Femur (tissue), 1 donor: ENCODE results near the gene ZBP1.

Experiments used
- DNase-seq: peaks from one replicate; pipeline ENCODE4 v3.0.0-alpha.2; 2017

The ZBP1 gene

DNA sequence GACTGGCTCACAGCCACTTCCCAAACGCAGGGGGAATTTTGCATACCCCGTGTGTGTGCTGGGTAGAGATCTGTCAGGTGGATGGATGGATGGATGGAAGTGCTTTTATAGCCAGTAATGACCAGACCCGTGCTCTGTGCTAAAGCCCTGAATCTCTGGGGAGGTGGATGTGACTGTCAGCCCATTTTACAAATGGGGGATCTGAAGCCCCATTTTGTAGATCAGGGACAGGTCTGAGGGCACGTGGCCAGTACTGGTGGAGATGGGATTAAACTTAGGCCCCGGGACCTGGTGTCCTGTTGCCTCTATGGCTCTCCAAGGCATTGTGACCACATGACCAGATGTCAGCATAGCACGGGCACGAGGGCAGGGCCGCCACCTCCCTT, 38.2 kb upstream of the ZBP1 start:
- no peak for DNase-seq

DNA sequence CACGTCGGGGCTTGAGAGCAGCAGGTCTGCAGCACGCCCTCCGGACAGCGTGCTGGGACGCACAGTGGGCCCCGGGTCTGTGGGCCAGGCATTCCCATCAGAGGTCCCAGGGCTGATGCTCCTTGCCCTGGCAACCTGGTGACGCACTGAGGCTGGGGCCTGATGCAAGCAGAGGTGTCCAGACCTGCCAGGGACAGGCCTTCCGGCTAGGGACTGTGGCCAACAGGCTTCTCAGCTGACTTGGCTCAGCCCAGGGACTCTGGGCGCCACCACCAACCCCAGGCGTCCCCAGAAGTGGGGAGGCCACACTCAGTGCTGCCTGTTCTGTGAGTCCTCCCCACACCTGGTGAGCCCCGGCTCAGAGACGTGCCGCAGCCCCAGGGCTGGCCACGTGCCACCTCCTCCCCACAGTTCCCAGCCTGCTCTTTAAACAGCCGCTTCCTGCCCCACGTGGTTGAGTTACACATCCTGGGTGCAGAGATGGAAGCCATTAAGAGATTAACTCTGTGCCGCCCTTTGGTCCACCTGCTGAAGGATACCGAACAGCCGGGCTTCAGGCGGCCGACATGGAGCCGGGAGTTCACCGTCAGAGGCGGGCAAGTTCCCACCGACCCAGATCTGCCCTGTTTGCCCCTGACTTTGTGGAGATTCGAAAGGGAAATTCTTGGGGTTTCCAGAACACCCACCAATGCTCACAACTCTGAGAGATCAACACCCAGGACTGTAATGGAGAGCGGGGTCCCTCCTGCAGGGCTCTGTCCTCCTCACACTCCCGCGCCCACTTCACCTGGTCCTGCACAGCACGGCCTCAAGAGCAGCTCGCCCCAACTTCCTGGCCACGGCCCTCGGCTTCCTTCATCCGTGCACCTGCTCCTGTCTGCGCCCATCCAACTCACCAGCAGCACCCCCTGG, 37.6 kb upstream of the ZBP1 start:
- DNase-seq: peak; percentile 24

DNA sequence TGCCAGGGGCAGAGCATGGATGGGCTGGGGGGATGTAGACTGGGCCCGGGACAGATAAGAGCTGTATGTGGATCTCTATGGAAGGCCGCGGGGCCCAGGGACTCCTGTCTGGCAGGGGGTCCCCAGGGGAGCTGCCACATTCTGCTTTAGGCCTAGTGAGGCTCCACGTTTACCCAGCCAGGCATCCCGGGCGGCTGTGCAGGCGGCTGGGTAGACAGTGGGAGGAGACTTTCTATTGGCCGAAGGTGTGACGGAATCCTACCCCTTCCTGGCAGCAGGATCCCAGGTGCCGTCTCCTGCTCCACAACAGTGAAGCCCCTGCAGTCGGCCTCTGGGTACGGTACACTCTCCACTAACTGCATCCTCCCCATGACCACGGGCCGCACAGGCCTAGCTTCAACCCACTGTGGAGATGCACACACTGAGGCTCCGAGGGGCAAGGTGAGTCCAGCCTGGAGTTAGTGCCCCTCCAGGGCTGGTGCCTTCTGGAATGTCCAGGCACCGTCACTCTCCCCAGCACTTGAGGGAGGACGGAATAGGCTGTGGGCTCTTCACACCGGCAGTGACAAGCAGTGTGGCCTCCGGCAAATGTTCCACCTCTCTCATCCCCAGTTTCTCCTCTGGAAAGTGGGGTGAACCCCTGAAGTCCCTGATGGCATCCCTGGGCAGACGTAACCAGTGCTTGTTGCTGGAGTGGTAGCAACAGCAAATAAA, 36.8 kb upstream of the ZBP1 start:
- DNase-seq: peak; percentile 17

DNA sequence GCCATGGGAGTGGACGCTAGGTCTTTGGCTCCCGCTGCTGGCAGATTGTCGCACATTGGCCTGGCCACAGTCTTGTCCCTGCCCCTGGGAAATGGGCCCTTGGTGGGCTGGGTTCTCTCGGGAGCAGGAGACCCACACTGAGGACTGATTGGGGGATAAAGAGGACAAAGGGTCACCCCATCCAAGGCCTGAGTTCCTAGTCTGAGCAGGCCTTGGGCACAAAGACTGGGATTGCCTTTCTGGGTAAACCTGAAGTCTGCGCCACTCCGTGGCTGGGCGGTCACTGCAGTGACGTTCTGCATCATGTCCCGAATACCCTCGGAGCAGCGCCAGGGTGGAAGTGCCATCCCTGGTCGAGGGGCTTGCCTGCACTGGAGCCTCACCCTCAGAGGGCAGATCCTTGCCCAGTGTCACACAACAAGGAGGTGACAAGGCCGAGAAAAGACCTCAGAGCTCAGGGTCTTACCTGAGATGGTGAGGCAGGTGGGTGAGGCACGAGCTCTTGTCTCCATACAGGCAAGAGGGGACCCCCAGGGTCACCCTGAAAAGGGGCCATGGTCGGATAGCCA, 36.1 kb upstream of the ZBP1 start:
- DNase-seq: peak; percentile 18

DNA sequence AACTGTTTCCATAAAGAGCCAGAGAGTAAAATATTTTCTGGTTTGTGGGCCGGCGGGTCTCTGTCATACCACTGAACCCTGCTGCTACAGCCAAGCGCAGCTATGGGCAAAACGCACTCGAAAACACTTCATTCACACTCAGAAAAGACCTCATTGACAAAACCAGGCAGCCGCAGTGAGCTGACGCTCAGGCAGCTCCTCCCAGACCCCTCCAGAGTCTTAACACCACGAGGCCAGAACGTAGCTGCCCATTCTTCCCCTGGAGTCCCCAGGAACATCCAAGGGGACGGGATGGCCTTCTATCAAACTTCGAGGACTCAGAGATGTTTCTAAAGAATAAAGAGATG, 35.6 kb upstream of the ZBP1 start:
- DNase-seq: peak; percentile 13

DNA sequence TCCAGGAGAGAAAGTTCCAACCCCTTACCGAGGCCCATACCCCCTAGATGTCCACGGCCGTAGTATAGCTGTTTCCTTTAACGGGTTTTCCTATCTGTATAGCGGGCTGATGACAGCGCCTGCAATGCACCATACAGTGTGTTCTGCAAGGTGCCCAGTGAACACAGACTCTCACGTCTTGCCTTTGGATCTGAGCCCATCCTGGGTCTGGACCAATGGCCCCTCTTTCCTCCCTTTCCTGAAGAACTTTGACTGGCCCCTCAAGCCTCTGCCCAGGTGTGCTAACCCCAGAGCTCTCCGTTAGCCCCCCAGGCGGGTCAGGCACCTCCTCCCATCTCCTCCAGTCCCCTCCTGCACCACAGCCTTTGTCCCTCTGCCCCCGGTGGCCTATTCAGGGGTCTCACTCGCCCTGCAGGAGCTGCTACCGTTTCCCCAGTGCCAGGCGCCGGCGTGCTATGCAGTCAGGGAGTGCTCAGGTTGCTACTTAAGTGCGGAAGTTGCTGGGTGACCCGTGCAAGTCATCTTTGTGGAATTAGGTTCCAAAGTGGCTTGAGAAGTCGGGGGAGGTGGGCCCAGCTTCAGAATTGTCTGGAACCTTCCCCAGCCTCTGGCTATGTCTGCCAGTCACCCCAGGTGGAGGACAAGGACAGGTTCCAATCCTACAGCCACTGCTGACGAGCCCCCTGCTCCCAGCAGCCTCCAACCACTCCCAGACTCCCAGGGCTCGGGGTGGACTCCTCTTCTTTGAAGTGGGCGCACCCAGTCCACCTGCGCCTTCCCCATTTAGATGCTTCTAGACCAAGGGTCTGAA, 35.0 kb upstream of the ZBP1 start:
- DNase-seq: peak; percentile 22

DNA sequence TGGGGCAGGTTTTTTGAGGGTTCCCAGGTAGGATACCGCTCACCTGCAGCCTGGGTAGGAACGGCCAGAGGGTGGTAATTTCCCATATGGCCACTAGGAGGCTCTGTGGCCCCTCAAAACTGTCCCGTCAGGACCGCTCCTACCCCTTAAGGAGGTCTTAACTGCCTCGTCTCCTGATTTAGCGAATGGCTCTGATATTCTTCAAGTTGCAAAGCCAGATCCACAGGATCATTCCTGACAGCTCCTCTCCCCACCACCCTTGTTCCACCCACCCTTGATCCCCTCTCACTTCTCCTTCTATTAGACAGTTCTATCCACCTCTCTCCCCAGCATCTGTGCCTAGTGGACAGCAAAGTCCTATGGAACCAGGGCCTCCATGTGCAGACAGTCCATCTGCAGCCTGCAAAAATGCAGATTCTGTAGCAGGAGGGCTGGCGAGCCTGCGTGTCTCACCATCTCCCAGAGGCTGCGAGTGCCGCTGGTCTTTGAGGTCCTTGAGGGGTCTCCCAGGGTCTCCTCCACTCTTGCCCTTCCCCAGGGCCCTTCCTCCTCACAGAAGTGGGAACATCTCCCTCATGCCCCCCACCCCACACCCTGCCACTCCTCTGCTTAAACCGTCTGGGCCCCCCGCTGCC, 34.3 kb upstream of the ZBP1 start:
- peak; percentile 72 for DNase-seq

DNA sequence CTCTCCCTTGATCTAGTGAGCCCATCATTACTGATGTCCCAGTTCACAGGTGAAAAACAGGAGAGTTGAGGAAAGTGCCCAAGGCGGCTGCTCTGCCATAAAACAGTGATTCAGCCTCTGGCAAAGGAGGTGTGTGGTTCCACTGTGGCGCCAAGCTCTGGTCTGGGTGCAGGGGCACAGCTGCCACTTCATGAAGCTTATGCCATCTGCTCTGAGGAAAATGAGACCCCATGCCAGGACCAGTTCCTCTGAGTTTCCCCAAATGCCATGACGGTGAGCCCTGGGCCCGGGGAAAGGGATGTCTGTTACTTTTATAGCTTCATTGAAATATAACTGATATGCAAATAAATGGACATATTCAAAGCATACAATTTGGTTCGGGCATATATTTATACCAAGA, 33.7 kb upstream of the ZBP1 start:
- peak; percentile 11 for DNase-seq

DNA sequence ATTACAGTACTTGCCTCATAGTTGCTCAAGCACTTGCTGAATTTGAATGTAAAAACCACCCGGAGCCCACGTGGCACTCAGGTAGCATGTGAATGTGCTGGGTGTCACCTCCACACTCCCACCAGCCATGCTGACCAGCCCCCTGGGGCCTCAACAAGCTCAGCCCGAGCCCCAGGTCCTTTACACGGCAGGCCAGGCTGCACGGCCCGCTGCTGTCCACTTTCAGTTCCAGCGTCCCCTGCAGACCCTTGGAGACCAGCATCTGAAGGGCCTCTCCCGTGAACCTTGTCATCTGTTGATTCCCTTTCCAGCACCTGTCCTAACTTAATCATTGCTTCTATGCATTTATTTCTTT, 33.3 kb upstream of the ZBP1 start:
- DNase-seq: no peak

DNA sequence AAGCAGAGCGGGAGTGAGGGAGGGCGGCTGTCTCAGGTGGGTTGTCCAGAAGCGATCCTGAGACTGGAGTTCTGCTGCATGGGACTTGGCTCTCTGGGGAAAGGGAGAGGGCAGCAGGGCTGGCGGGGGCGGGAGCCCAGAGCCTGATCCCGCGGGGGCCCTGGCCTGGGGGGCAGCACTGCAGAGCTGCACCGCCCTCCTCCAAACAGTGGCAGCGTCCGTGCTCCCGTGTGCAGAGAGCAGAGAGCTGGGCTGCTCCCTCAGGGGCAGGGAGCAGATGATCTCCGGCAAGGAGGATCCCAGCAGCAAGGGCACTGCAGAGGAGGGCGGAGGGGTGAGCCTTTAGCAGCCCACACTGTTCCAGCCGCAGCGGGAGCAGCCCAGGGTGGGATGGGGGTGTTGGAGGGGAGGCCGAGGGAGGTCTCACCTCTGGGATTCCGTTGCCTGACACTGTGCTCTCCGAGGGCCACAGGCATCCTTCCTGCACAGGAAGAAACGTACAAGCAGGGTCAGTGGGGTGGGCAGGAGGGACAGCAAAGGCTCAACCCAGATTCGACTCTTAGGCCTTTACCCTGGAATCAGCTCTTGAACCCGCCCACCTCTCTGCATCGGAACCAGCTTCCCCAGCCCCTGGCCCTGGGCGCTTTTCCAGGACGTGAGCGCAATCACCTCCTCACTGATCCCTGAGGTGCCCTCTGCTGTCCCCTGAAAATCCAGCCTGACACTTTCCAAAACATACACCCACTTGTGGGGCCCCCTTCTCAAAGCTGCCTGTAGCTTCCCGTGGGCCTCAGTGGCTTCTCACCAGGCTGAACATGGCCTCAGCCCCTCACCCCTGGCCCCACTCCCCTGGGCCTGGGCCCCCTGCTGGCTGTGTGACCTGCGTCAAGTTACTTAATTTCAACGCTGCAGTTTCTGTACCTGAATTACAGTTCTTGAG, 32.6 kb upstream of the ZBP1 start:
- peak; percentile 13 for DNase-seq

DNA sequence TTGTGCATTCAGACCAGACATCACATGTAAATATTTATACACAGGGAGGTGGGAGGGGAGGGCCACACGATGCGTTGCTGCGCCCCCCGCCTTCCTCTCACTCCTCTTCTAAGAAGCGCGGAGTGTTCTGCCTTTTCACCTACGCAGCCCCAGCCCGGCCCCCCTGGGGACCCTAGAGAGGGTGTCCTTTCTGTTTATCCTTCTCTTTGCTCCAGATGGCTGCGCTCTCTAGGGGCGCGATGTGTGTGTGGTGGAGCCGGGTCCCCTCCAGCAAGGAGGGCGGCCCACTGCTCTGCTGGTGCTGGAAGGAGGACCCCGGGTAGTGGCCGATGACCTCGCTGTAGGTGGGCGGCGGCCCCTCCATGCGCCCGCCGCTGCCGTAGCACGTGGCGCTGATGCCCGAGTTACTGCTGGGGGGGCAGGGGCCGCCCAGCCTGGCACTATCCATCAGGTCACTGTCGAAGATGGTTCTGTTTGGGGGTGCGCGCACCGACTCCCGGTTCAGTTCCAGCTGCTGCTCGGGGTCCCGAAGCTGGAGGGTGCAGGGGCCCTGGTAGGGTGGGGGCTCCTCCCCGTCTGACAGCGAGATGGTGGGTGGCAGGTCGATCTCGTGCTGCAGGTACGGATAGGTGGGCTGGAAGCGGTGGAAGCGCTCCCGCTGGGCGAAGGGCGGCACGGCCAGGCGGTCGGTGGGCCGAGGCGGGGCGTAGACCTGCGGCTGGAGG, 31.8 kb upstream of the ZBP1 start:
- DNase-seq: peak; percentile 17

DNA sequence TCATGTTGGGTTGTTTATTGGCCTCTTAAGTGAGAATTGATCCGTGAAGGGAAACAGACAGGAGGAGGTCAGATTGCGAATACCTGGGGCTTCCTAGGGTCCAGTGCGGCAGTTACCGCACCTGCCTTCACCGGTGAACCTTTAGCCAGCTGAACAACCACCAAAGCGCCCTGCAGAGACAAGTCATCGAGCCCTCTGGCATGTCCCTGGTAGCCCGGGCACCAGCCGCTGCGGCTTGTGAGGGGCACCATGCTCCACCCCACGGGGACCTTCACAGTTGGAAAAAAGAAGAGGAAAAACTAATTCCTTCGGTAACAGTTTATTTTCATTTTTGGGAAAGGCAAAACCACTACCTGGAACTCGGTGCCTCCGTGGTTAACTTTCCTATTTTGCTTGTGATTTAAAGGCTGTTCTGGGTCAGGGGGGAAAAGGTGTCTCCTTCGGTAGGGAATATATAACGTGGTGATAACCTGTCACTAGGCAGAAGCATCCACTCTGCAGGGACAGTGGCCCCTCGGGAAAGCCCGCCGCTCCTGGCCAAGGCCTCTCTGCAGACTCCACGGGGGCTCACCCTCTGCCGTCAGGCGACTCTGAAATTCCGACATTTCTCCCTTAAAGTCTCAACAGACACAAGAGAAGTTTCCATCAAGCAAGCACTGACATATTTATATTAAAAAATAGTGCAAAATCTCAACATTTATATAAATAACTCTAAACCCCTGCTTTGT, 30.7 kb upstream of the ZBP1 start:
- DNase-seq: no peak

DNA sequence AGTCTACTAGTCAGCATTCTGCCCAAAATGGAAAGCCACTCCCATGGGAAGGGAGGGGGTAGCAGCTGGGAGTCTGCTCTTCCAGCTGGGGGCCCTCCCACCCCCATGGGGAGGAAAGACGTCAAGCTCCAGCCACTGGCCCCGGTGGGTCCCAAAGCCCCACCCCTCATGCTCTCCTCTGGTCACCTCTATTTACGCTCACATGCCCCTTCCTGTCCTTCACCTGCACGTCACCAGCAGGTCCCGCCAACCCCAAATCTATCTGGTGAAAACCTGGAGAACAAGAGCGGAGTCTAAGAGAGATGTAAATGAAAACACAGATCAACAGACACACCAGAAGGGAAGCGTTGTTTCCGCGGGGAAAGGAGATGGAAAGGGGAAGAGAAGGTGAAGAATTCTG, 30.0 kb upstream of the ZBP1 start:
- peak; percentile 19 for DNase-seq

DNA sequence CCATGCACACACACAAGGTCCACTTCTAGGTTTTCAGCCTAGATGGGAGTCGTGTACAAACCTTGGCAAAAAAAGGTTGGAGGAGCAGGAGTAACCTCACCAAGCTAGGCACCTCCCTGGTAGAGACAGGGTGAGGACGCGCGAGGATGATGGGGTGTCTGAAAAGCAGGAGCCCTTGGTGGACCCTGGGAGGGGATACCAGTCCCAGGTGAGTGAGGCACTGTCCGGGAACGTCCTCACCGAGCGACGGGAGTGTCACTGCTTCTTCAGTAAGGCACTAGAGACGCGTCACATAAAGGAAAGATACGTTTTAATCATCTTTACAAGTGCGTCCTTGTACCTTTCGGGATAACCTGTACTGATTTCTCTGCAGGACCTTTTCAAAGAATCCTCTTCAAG, 29.4 kb upstream of the ZBP1 start:
- peak; percentile 10 for DNase-seq

DNA sequence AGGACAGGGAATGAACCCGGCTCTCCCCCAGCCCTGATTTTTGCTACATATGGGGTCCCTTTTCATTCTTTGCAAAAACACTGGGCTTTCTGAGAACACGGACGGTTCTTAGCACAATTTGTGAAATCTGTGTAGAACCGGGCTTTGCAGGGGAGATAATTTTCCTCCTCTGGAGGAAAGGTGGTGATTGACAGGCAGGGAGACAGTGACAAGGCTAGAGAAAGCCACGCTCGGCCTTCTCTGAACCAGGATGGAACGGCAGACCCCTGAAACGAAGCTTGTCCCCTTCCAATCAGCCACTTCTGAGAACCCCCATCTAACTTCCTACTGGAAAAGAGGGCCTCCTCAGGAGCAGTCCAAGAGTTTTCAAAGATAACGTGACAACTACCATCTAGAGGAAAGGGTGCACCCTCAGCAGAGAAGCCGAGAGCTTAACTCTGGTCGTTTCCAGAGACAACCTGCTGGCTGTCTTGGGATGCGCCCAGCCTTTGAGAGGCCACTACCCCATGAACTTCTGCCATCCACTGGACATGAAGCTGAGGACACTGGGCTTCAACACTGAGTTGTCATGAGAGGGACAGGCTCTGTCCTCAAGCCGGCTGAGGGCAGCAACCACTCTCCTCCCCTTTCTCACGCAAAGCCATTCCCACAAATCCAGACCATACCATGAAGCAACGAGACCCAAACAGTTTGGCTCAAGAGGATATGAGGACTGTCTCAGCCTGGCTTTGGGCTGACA, 28.8 kb upstream of the ZBP1 start:
- DNase-seq: peak; percentile 13

DNA sequence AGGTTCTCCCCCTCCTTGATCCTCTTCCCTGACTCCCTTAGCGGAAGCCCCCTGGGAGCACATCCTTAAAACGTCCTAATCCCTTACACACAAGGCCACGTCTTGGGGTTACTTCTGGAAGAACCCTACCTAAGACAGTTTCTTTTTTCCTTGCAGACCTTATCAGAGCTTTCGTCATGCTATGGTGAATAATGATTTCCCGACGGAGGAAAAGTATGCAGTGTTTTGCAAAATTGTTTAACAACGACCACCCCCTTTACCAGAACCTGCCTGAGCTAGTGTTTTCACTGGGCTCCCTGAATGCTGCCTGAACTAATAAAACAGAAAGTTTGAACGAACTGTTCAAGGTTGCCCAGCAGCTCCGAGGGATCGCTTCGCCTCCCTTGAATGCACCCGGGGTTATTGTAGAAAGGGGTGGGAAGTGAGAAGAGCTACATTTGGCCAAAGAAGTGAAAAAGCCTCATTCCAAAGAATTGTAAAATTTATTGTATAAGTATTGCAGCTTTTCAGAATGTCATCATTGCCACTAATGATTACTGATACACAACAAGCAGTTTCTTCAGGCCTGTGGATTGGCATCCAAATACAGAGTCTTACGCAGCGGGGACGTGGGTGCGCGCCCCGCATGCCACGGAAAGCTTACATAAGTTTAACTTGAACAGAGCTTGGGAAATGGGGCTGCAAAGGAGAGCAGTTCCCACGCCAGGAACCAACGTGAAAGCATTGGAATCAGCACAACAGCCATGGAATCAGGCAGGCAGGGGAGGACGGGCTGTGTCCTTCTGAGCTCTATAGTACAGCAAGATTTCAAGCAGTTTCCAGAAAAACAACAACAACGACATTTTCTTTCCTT, 27.9 kb upstream of the ZBP1 start:
- DNase-seq: no peak

DNA sequence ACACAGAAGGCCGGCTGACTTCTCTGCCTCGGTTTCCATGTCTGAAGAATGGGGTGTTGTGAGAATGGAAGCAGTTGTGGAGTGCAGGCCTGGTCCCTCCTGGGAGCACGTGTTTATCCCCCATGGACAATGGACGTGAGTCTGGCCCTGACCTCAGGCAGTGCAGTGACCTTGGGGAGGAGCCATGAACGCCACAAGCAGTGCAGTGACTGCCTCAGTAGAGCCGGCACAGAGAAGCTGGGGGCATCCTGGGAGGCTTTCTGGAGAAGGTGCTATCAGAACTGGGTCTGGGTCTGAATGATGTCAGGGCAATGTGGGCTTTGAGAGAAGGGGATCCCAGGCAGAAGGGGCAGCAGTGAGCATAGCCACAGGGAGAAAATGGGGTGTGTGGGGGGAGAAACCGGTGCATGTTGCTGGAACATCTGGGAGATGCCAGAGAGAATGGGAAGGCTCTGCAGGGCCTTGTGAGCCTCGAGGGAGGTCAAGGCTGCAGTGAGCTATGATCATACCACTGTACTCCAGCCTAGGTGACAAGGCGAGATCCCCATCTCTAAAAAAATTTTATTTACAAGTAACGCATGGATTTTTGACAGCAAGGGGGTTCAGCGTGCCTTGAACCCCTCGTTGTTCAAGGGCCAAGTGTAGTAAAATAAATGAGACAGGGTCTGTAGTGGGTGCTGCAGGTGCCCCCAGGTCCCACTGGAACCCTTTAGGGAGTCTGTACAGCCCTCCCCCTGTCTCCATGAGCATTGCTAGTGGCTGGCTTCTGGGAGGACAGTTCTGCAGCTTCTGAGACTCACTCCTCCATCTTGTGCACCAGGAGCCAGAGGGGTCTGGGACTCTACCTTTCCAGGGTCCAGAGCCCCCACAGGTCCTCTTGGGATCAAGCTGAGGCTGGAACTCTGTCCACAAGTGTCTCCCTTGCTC, 27.0 kb upstream of the ZBP1 start:
- no peak for DNase-seq
